Effector memory CD4-positive, alpha-beta T cell (primary cell): ENCODE results near the gene ZNF141.

Experiments
- DNase-seq, 3 donors: peaks; one replicate each; pipeline ENCODE4 v3.0.0-alpha.2; 2020
- H3K27ac ChIP-seq: 2 replicates; pipeline ENCODE4 v1.7.0; 2013; ENCODE audit warnings: mild to moderate bottlenecking, low read length, moderate library complexity; ENCODE audit not compliant: insufficient read depth, poor library complexity, severe bottlenecking
- H3K27me3 ChIP-seq: replicated peaks from 2 replicates; pipeline ENCODE4 v1.7.0; 2013; ENCODE audit warnings: mild to moderate bottlenecking, low read length; ENCODE audit not compliant: insufficient read depth, control insufficient read depth, poor library complexity, severe bottlenecking
- H3K36me3 ChIP-seq: 2 replicates; pipeline ENCODE4 v1.7.0; 2013; ENCODE audit warnings: mild to moderate bottlenecking, low read length, moderate library complexity; ENCODE audit not compliant: control insufficient read depth, insufficient read depth
- H3K4me1 ChIP-seq: 2 replicates; pipeline ENCODE4 v1.7.0; 2013; ENCODE audit warnings: low read length, mild to moderate bottlenecking; ENCODE audit not compliant: control insufficient read depth, insufficient read depth, poor library complexity, severe bottlenecking
- H3K4me3 ChIP-seq: 2 replicates; pipeline ENCODE4 v1.7.0; 2013; ENCODE audit warnings: low read length, low read depth, mild to moderate bottlenecking; ENCODE audit not compliant: insufficient read depth, poor library complexity, severe bottlenecking
- H3K9me3 ChIP-seq: 2 replicates; pipeline ENCODE4 v1.7.0; 2013; ENCODE audit warnings: mild to moderate bottlenecking, low read length, moderate library complexity; ENCODE audit not compliant: control insufficient read depth

ZNF141 gene

DNA sequence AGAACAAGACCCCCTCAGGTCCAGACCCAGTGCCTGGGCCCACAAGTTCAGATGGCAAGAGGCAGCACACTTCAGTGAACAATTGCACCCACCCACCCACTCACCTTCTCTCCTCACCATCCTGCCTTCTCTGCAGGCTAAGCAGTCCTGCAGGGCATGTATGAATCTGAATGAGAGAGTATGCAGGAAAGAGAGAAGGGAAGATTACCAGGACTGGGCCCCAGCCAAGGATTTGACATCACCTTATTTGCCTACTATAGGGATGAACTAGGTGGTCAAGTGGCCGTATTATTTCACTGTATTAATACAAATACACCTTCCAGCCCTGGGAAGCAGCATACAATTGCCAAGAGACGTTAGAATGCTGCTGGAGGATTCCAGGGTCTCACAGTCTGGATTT is 2.1 kb upstream of the ZNF141 start:
- Histone ChIP-seq H3K4me1 (peaks cover 7% of the 10 kb centered on the region), H3K27ac (no peak overlapping the region), H3K36me3 (no peaks in the 10 kb centered on the region), H3K4me3 (no peak overlapping the region), H3K9me3 (peaks cover 5% of the 10 kb centered on the region), H3K27me3 (no peaks in the 10 kb centered on the region)
- no peak for DNase-seq

GRCh38 chr4:336099-336892 is 1.3 kb upstream of the ZNF141 start:
- Histone ChIP-seq H3K4me3 (peak overlapping the region; percentile 91), H3K9me3 (peaks cover 10% of the 10 kb centered on the region), H3K4me1 (peaks cover 7% of the 10 kb centered on the region), H3K27me3 (no peaks in the 10 kb centered on the region), H3K27ac (peak overlapping the region; percentile 89), H3K36me3 (no peaks in the 10 kb centered on the region)
- no peak for DNase-seq

DNA sequence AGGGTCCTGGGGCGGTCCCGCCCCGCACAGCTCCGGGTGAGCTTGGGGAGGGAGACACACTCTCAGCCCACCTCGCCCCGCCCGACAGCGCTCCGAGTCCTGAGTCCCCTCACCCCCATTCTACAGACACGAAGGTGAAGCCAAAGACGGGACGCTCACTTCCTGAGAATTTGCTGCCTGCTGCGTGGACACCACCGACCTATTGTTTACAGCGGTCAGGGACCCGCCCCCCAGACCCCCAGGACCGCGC is 796 bp upstream of the ZNF141 start:
- H3K27ac ChIP-seq, result peak overlapping the region; percentile 89

DNA sequence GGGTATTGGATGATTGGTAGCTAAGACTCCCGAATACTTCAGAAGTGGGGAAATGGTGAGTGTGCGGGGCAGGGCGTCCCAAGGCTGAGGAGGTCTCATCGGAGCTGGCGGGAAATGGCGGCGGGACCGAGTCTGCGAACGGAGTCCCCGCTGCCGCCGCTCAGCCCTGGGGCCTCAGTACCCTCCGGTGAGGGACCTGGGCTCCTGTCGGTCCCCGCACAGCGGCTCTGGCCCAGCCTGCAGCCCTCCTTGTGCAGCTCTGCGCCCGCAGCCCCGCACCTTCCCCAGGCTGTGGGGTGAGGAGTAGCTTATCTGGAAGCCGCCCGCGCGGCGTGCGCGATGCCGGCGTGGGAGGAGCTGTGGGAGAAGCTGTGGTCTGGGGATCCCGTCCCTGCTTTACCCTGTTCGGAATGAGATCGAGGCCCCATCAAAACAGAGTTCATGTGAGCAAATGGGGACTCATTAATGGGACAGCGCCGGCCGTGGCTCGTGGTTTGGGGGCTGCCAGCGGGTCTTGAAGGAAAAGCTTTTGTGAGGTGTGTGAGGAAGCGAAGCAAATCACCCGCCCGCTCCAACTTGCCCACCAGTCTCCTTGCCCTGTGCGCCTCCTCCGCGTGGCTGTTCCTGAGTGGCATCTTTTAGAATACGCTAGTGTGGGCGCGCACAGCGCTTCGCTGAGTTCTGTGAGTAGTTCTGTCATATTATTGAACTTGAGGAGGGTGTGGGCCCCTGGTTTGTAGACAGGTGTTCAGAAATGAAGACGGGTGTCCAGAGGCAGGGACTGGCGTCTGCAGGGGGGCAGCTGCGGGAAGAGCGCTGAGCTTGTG is 531 bp downstream of the ZNF141 start:
- peak overlapping the region; percentile 91 for H3K4me3 ChIP-seq
- H3K9me3 ChIP-seq, result peaks cover 27% of the 10 kb centered on the region
- peaks cover 7% of the 10 kb centered on the region for H3K4me1 ChIP-seq
- peak overlapping the region; percentile 89 for H3K27ac ChIP-seq
- no peak for DNase-seq
- H3K36me3 ChIP-seq, result peaks cover 13% of the 10 kb centered on the region
- no peaks in the 10 kb centered on the region for H3K27me3 ChIP-seq

More for the DNA sequence above, 796 bp upstream of the ZNF141 start:
- Histone ChIP-seq H3K9me3 (peaks cover 15% of the 10 kb centered on the region), H3K36me3 (no peaks in the 10 kb centered on the region), H3K27me3 (no peaks in the 10 kb centered on the region), H3K4me1 (peaks cover 7% of the 10 kb centered on the region), H3K4me3 (peak overlapping the region; percentile 91)
- DNase-seq, result no peak

GRCh38 chr4:338759-339097 is 1.1 kb downstream of the ZNF141 start:
- peaks cover 17% of the 10 kb centered on the region for H3K36me3 ChIP-seq
- no peaks in the 10 kb centered on the region for H3K27me3 ChIP-seq
- H3K4me1 ChIP-seq, result peaks cover 7% of the 10 kb centered on the region
- H3K9me3 ChIP-seq, result peaks cover 27% of the 10 kb centered on the region
- DNase-seq, result no peak
- H3K27ac ChIP-seq, result no peak overlapping the region
- peak overlapping the region; percentile 91 for H3K4me3 ChIP-seq

DNA sequence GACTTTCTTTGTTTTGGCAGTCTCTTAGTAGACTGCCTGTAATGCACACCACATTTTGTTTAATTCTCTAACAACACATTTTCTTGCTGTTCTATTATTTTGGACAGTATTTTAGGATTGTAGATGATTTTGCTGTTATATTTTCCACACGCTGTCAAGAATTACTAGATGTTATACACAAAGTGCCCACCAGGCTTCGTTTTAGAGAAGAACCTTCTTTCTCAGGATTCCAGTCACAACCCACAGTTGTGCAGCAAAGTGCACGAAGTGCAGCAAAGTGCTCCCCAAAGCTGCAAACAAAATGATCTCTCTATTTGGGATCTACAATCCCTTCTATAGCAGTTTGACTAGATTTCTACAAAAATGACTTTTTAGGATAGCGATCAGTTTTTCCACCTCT is 2.4 kb downstream of the ZNF141 start:
- Histone ChIP-seq H3K27me3 (no peaks in the 10 kb centered on the region), H3K27ac (no peak overlapping the region), H3K4me3 (no peak overlapping the region), H3K4me1 (peaks cover 7% of the 10 kb centered on the region), H3K36me3 (peaks cover 30% of the 10 kb centered on the region), H3K9me3 (peaks cover 35% of the 10 kb centered on the region)
- no peak for DNase-seq

- Histone ChIP-seq H3K27me3 (no peaks in the 10 kb centered on the region), H3K36me3 (peaks cover 24% of the 10 kb centered on the region), H3K9me3 (peaks cover 61% of the 10 kb centered on the region), H3K27ac (no peak overlapping the region), H3K4me1 (no peaks in the 10 kb centered on the region), H3K4me3 (no peak overlapping the region)
- no peak for DNase-seq
Observed at GRCh38 chr4:373062-373839, 35.6 kb downstream of the ZNF141 start.

- no peak overlapping the region for H3K4me3 ChIP-seq
- DNase-seq, result no peak
Observed at GRCh38 chr4:374298-375160, 36.9 kb downstream of the ZNF141 start.

GRCh38 chr4:384311-385010 is 46.8 kb downstream of the ZNF141 start:
- DNase-seq, result no peak
- peaks cover 60% of the 10 kb centered on the region for H3K9me3 ChIP-seq
- no peaks in the 10 kb centered on the region for H3K27me3 ChIP-seq
- peaks cover 3% of the 10 kb centered on the region for H3K4me1 ChIP-seq
- H3K36me3 ChIP-seq, result no peaks in the 10 kb centered on the region
- H3K4me3 ChIP-seq, result no peak overlapping the region
- H3K27ac ChIP-seq, result no peak overlapping the region

More at GRCh38 chr4:374298-375160, 36.9 kb downstream of the ZNF141 start:
- H3K27me3 ChIP-seq, result no peaks in the 10 kb centered on the region
- H3K27ac ChIP-seq, result no peak overlapping the region
- peaks cover 22% of the 10 kb centered on the region for H3K36me3 ChIP-seq
- peaks cover 65% of the 10 kb centered on the region for H3K9me3 ChIP-seq
- H3K4me1 ChIP-seq, result no peaks in the 10 kb centered on the region
